GDM1 (cell line): ENCODE data around the gene TUBB4A.
A peak's percentile ranks its signal among the peaks of the same experiment; 100 is the strongest.
"Not testable (repeated sequence)": the region's sequence is repeated elsewhere in the genome, so short reads cannot be mapped to it uniquely, and the experiment has no call there.

Experiments used
- DNase-seq: peaks from one replicate; lab custom pipeline; 2025; lab: John Stamatoyannopoulos, UW

Gene TUBB4A

GRCh38 chr19:6501740-6502648 is at the start of gene TUBB4A:
TUBB4A (minus strand) TSS chr19:6502309; CDS start chr19:6502212, 97 bp downstream.
- no peak for DNase-seq

- DNase-seq: no peak
Measured at GRCh38 chr19:6551091-6551490, 49.0 kb upstream of the TUBB4A start.

GRCh38 chr19:6550679-6551078 is 48.6 kb upstream of the TUBB4A start:
- DNase-seq: not testable (repeated sequence)

GRCh38 chr19:6543866-6544347 is 41.8 kb upstream of the TUBB4A start:
- no peak for DNase-seq

- DNase-seq: no peak
Measured at GRCh38 chr19:6540918-6541689, 39.0 kb upstream of the TUBB4A start.

- DNase-seq: no peak
Measured at GRCh38 chr19:6539514-6539913, 37.4 kb upstream of the TUBB4A start.

GRCh38 chr19:6535558-6536137 is 33.5 kb upstream of the TUBB4A start:
- no peak for DNase-seq

- no peak for DNase-seq
Measured at GRCh38 chr19:6534451-6535093, 32.5 kb upstream of the TUBB4A start.

- no peak for DNase-seq
Measured at GRCh38 chr19:6533746-6534418, 31.8 kb upstream of the TUBB4A start.

- no peak for DNase-seq
Measured at GRCh38 chr19:6533000-6533328, 30.9 kb upstream of the TUBB4A start.

GRCh38 chr19:6532244-6532999 is 30.3 kb upstream of the TUBB4A start:
- peak; percentile 19 for DNase-seq

- DNase-seq: no peak
Measured at GRCh38 chr19:6531956-6532243, 29.8 kb upstream of the TUBB4A start.

GRCh38 chr19:6531163-6531955 is 29.2 kb upstream of the TUBB4A start:
- no peak for DNase-seq

- peak; percentile 81 for DNase-seq
Measured at GRCh38 chr19:6530386-6531162, 28.5 kb upstream of the TUBB4A start, which contains the start of gene TNFSF9. TNFSF9 (plus strand) TSS chr19:6531026; CDS start chr19:6531037, 11 bp downstream.

GRCh38 chr19:6529937-6530385 is 27.9 kb upstream of the TUBB4A start:
- DNase-seq: no peak

GRCh38 chr19:6529351-6529750 is 27.2 kb upstream of the TUBB4A start:
- DNase-seq: no peak

- peak; percentile 73 for DNase-seq
Measured at GRCh38 chr19:6528544-6529121, 26.5 kb upstream of the TUBB4A start.

- no peak for DNase-seq
Measured at GRCh38 chr19:6527893-6528543, 25.9 kb upstream of the TUBB4A start.
